GM10266 (cell line): ENCODE data around the gene SETD3.

Source experiments
- DNase-seq: peaks from one replicate; pipeline ENCODE4 v3.0.0; 2012; ENCODE audit errors: extremely low spot score
- TF ChIP-seq, protein P1 (sequence below): IDR thresholded peaks from 2 replicates; pipeline ENCODE4 v1.5.1; 2012; ENCODE audit warnings: mild to moderate bottlenecking, low read depth; ENCODE audit not compliant: control insufficient read depth, insufficient read depth; ENCODE audit errors: missing control alignments

SETD3 gene

DNA sequence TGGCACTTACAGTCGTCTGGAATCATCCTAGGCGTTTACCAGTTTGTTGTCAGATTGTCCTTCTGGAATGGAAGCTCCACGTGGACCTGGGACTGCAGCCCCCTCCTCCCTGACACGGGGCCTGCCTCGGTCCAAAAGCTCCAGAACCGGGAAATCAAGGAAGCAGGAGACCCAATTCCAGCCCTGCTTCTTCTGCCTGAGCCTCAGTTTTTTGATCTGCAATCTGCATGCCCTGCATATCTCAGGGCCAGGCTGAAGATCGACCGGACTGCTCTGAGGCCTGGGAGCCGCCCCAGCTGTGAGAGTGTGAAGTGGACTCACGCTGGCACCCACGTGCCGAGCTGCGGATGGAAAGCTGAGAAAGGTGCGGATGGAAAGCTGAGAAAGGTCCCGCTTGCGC, 98.6 kb downstream of the SETD3 start:
- TF ChIP-seq, protein P1, sequence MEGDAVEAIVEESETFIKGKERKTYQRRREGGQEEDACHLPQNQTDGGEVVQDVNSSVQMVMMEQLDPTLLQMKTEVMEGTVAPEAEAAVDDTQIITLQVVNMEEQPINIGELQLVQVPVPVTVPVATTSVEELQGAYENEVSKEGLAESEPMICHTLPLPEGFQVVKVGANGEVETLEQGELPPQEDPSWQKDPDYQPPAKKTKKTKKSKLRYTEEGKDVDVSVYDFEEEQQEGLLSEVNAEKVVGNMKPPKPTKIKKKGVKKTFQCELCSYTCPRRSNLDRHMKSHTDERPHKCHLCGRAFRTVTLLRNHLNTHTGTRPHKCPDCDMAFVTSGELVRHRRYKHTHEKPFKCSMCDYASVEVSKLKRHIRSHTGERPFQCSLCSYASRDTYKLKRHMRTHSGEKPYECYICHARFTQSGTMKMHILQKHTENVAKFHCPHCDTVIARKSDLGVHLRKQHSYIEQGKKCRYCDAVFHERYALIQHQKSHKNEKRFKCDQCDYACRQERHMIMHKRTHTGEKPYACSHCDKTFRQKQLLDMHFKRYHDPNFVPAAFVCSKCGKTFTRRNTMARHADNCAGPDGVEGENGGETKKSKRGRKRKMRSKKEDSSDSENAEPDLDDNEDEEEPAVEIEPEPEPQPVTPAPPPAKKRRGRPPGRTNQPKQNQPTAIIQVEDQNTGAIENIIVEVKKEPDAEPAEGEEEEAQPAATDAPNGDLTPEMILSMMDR = no peak
- DNase-seq = no peak

DNA sequence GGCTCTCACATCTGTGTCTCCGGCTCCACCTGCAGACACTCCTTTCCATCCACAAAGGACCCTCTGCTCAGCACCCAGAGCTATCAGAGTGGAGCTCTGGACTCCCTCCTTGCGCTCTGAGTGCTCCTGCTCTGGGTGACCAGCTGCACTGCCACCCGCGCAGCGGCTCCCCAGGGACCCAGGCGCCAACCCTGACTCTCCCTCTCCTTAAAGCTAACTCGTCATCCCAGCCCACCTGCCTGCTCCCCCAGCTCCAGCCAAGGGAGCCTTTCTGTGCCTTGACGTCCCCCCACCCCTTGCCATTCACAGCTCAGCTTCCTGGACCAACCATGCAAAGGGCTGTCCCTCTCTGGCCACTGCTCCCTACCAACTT, 99.0 kb downstream of the SETD3 start:
- no peak for DNase-seq
- TF ChIP-seq, protein P1 = no peak

DNA sequence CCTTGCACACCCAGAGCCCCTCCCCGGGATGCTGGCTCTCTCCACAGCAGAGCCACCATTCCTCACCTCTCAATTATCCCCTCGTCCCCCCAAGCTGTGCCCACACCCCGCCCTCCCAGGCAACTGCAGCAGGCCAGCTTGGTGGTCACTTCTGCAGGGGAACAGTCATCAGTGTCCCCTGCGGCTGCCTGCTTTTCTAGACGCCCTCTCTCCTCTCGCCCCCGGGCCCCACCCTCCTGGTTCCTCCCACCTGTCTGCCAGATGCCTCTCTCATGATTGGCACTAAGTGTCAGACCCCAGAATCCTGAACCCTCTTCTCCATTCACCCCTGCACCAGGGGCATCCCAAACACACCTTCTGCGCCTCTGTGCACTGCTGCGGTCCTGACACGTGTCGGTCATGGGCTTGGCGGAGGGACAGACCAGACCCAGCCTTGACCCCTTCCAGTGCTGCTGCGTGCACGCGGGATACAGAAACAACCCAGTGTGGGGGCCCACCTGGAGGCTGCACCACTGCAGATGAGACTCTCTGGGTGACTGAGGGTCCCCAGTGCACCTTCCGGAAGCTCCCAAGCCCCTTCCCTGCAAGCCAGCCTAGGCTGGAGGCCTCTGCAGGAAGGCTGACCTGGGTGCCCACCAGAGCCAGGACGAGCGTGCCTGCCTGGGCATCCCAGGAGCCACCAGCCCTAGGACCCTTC, 99.5 kb downstream of the SETD3 start:
- no peak for DNase-seq
- TF ChIP-seq, protein P1 = no peak

DNA sequence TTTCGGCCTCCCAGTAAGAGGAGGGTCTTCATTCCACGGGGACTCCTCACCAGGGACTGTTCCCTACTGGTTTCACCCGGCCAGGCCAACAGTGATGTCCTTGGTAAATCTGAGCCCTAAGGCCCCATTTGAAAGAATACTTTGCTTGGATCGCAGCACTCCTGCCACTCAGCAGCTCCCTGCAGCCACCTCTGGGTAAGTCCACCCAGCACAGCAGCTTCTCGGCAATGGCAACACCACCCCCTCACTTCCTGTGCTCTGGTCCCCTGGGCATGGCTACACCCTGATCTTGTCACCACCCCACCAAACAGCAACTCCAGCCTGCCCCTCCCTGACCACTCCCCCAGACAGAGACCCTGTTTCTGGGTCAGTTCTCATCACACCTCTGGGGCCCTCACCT, 100.3 kb downstream of the SETD3 start:
- DNase-seq = no peak
- TF ChIP-seq, protein P1 = no peak

DNA sequence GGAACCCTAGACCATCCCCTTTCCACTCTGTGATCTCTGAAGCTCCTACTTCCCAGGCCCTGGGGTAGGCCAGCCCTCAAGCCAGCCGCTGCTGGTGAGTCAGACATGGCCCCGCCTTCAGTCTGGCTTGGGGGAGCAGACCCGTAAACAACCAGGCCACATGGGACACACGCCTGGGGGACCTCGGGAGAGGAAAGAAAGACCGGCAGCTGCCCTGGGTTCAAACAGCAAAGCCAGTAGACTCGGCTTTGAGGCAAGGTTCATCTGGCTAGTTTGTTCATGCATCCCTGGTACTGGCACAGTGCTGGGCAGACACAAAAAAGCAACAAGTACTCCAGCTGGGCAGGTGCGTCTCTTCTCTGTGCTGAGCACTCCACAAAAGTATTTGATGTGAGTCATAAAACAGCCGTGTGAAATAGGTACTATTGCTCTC, 101.9 kb downstream of the SETD3 start:
- no peak for DNase-seq
- TF ChIP-seq, protein P1 = no peak

DNA sequence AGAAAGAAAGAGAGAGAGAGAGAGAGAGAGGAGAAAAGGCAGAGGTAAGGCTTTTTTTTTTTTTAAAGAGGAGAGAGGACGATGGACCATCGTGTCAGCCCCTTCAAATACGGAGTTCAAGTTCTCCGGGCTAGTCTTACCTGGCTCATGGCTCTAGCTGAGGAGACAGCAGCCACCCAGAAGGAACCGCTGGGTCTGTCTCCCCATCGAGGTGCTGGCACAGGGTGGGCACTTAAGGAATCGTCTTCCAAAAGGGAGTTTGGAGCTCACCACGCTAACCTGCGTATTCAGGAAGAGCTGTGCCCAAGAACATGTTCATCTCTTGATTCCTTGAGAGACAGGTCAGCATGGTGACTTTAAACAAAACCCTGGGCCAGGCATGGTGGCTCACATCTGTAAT, 102.7 kb downstream of the SETD3 start:
- DNase-seq = no peak
- TF ChIP-seq, protein P1 = no peak

DNA sequence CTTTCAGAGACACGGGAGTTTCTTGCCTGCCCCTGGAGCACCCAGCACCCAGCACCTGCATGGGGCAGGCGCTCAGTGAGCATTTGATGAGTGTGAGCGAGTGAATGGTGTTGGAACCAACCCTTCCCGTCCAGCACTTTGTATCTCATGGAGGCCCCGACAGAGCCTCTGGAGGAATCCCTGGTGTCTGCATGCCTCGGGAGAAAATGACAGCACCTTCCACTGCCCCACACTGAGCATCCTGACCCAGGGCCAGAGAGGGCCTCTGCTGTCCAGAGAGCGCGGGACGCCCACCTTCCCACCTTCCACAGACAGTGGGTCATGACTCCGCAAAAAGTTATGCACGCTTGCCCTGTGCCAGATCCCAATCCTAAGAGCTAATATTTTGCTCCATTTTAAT, 105.7 kb downstream of the SETD3 start:
- no peak for DNase-seq
- TF ChIP-seq, protein P1 = no peak
